GM12878 (cell line): ENCODE results near the gene GDAP1L1. TPM values are rescaled to one million over a fixed set of nuclear protein-coding genes. Genes with fewer than 3 reads are reported as not detected.

ENCODE experiments used
- ATAC-seq: fragments of 200-7000 bp; cut with Tn5 transposase; 3 replicates; pipeline ENCODE4 v1.9.1; 2020; ENCODE audit warnings: mild to moderate bottlenecking, moderate library complexity
- BruUV-seq: library from RNA; stranded (reverse); fragments of 400-500 nt; replicated peaks from 2 replicates; lab custom pipeline; 2021; lab: Mats Ljungman, UMichigan
- CTCF ChIA-PET: fragments of 300-600 bp; sonication (Branson Sonifier 250); formaldehyde crosslinking; extraction: SDS; loops from one replicate; lab custom pipeline; 2021; ENCODE audit warnings: inconsistent platforms; lab: Yijun Ruan, JAX
- POLR2A ChIA-PET: fragments of 350-600 bp; formaldehyde crosslinking; extraction: SDS; loops from one replicate; lab custom pipeline; 2021; ENCODE audit warnings: inconsistent platforms; lab: Charles Lee
- RAD21 ChIA-PET: fragments of 300-600 bp; sonication (Branson Sonifier 250); formaldehyde crosslinking; loops from one replicate; lab custom pipeline; 2023; ENCODE audit warnings: antibody characterized with exemption; ENCODE audit not compliant: unreplicated experiment; lab: Charles Lee
- SMC1A ChIA-PET: fragments of 300-600 bp; sonication (Branson Sonifier 250); formaldehyde crosslinking; loops from one replicate; lab custom pipeline; 2023; ENCODE audit not compliant: unreplicated experiment, uncharacterized antibody; lab: Charles Lee
- DNase-seq: peaks from one replicate; pipeline ENCODE4 v3.0.0-alpha.2; 2011; ENCODE audit warnings: low read depth, low spot score
- FAIRE-seq: peaks from 3 replicates; lab custom pipeline; 2011; peaks lifted over from hg19 to GRCh38; lab: Jason Lieb, UNC
- H2AFZ ChIP-seq: 2 replicates; pipeline ENCODE4 v1.6.0; 2011; ENCODE audit warnings: low read depth, low read length, control low read depth; ENCODE audit not compliant: control insufficient read depth
- H3K27ac ChIP-seq: 2 replicates; pipeline ENCODE4 v1.5.1; 2011; ENCODE audit warnings: control low read depth; ENCODE audit not compliant: control insufficient read depth, insufficient read depth
- H3K27me3 ChIP-seq, 2 experiments: replicated peaks in 1 of 2; 2 replicates each; pipeline versions ENCODE4 v1.6.0 to v1.6.1; 2011; ENCODE audit warnings: low read length in 1 of 2; ENCODE audit not compliant: control insufficient read depth in 2 of 2, insufficient read depth in 2 of 2
- H3K36me3 ChIP-seq, 2 experiments: 2 replicates each; pipeline ENCODE4 v1.5.1; 2011; ENCODE audit warnings: low read length in 1 of 2; ENCODE audit not compliant: control insufficient read depth in 2 of 2, insufficient read depth in 2 of 2
- H3K4me1 ChIP-seq: 2 replicates; pipeline ENCODE4 v1.6.1; 2011; ENCODE audit warnings: mild to moderate bottlenecking, low read length, moderate library complexity, mixed read lengths; ENCODE audit not compliant: control insufficient read depth, insufficient read depth
- H3K4me2 ChIP-seq: 2 replicates; pipeline ENCODE4 v1.6.0; 2011; ENCODE audit warnings: control low read depth; ENCODE audit not compliant: control insufficient read depth, insufficient read depth
- H3K4me3 ChIP-seq: fragments of 200-600 bp; sonication (generic); 2 replicates; pipeline ENCODE4 v1.5.1; 2016
- H3K79me2 ChIP-seq: 2 replicates; pipeline ENCODE4 v1.6.0; 2011; ENCODE audit warnings: low read length; ENCODE audit not compliant: control insufficient read depth, insufficient read depth
- H3K9ac ChIP-seq: 2 replicates; pipeline ENCODE4 v1.8.0; 2011; ENCODE audit warnings: low read length, control low read depth, mixed read lengths; ENCODE audit not compliant: control insufficient read depth, insufficient read depth
- H3K9me3 ChIP-seq: replicated peaks from 3 replicates; pipeline ENCODE4 v1.5.1; 2011; ENCODE audit warnings: mild to moderate bottlenecking, low read length; ENCODE audit not compliant: control insufficient read depth, insufficient read depth
- H4K20me1 ChIP-seq: 2 replicates; pipeline ENCODE4 v1.6.0; 2011; ENCODE audit not compliant: control insufficient read depth, insufficient read depth
- CREB1 ChIP-seq: IDR thresholded peaks from 2 replicates; pipeline ENCODE4 v1.6.1; 2012; ENCODE audit warnings: low read depth, mild to moderate bottlenecking, inconsistent platforms
- FOS ChIP-seq: IDR thresholded peaks from 3 replicates; pipeline ENCODE4 v1.6.1; 2011; ENCODE audit warnings: borderline replicate concordance; ENCODE audit not compliant: insufficient read length; ENCODE audit errors: extremely low read depth
- HDAC6 ChIP-seq: fragments of 200-600 bp; sonication (generic); IDR thresholded peaks from one replicate; pipeline ENCODE4 v1.8.0; 2017; ENCODE audit warnings: antibody characterized with exemption; ENCODE audit not compliant: unreplicated experiment
- HDGF ChIP-seq: fragments of 450-650 bp; IDR thresholded peaks from 2 replicates; pipeline ENCODE4 v1.6.1; 2016; ENCODE audit warnings: antibody characterized with exemption
- IRF4 ChIP-seq: IDR thresholded peaks from 2 replicates; pipeline ENCODE4 v1.6.1; 2011; ENCODE audit warnings: low read depth, low read length
- JUND ChIP-seq: IDR thresholded peaks from 2 replicates; pipeline ENCODE4 v1.6.1; 2012; ENCODE audit warnings: low read depth, mild to moderate bottlenecking, low read length, improper control_type of control experiment, moderate library complexity
- MYB ChIP-seq: fragments of 150-350 bp; IDR thresholded peaks from 2 replicates; pipeline ENCODE4 v1.6.1; 2014; ENCODE audit warnings: mild to moderate bottlenecking, low read depth, low read length, borderline replicate concordance
- NRF1 ChIP-seq: conservative IDR thresholded peaks from 2 replicates; pipeline ENCODE4 v1.6.1; 2011; ENCODE audit warnings: mild to moderate bottlenecking, low read depth, low read length, improper control_type of control experiment
- RELA ChIP-seq: fragments of 450-650 bp; IDR thresholded peaks from 2 replicates; pipeline ENCODE4 v1.8.0; 2014; ENCODE audit warnings: borderline replicate concordance; ENCODE audit not compliant: partially characterized antibody
- TBL1XR1 ChIP-seq: IDR thresholded peaks from 2 replicates; pipeline ENCODE4 v1.6.1; 2012; ENCODE audit warnings: low read depth, low read length, improper control_type of control experiment
- in situ Hi-C: fragments of 300-500 bp; cut with MboI; formaldehyde crosslinking; loops from 9 replicates; pipeline ENCODE4 v1.14.3; 2018; ENCODE audit warnings: mixed read lengths
- intact Hi-C: fragments of 100-400 bp; cut with micrococcal nuclease; formaldehyde crosslinking; loops from one replicate; pipeline ENCODE4 v1.14.2; 2022; ENCODE audit not compliant: unreplicated experiment
- polyA plus RNA-seq, 11 experiments: library from polyadenylated mRNA; depleted of rRNA in 4 of 11; unstranded in 6 of 11; stranded (reverse) in 5 of 11; fragments of >200 nt; fragmentation: Nextera tagmentation in 4 of 11; fragmentation: Illumina TruSeq in 1 of 11; extraction: Ambion mirVana in 4 of 11; extraction: Trizol in 1 of 11; gene quantifications; 1 replicate in 1 of 11; 2 replicates in 10 of 11; pipeline versions ENCODE4 v1.2.1 to v1.2.3, GENCODE V29; 2011 to 2016; ENCODE audit warnings: inconsistent platforms in 2 of 11, missing spikeins in 2 of 11, low read depth in 1 of 11
- total RNA-seq, 4 experiments: library from RNA; depleted of rRNA in 3 of 4; stranded (reverse); fragments of >200 nt in 3 of 4; fragmentation: Illumina TruSeq in 1 of 4; extraction: Trizol in 1 of 4; gene quantifications; 2 replicates each; pipeline versions ENCODE4 v1.2.1 to v1.2.3, GENCODE V29; 2013 to 2021
- TF ChIP-seq, protein P1 (sequence below): fragments of 450-650 bp; IDR thresholded peaks from 2 replicates; pipeline ENCODE4 v1.6.1; 2017; ENCODE audit warnings: mild to moderate bottlenecking, moderate library complexity
- TF ChIP-seq, protein P2 (sequence below): IDR thresholded peaks from 2 replicates; pipeline ENCODE4 v1.6.1; 2012; ENCODE audit warnings: improper control_type of control experiment, low read depth, low read length; ENCODE audit not compliant: insufficient replicate concordance
- TF ChIP-seq, protein P3 (sequence below): fragments of 450-650 bp; conservative IDR thresholded peaks from 2 replicates; pipeline ENCODE4 v1.6.1; 2017; ENCODE audit warnings: mild to moderate bottlenecking, moderate library complexity

Gene GDAP1L1
- total and polyA plus RNA-seq, 10 of the 15 experiments (the other 5 are each of a cell fraction or from before 2014, with no cell fraction given), result 0.08 to 0.38 TPM; not detected in 8

- Histone ChIP-seq H3K4me1 (no peaks in the 10 kb centered on the region), H3K79me2 (no peaks in the 10 kb centered on the region), H2AFZ (no peak overlapping the region), H3K36me3 (0 out of 4 replicates have a peak, but pooled peaks cover 0 to 2% of the 10 kb centered on the region in 2 experiments), H3K27me3 (no peaks in the 10 kb centered on the region), H3K9ac (no peak overlapping the region), H3K27ac (no peak overlapping the region), H3K4me3 (no peak overlapping the region), H4K20me1 (no peaks in the 10 kb centered on the region), H3K4me2 (no peak overlapping the region), H3K9me3 (no peaks in the 10 kb centered on the region)
- BruUV-seq, result no TSS peak
- intact Hi-C loops (no loop called here), in situ Hi-C loops (no loop called here)
- FAIRE-seq (no peak), ATAC-seq (no peak), DNase-seq (no peak)
- ChIA-PET POLR2A (no interaction called here), RAD21 (no interaction called here), SMC1A (interaction anchor here (1.4 kb wide), 1 partner anchor 10 kb away, joined by 4 read pairs; the partner anchor contains the start of gene FITM2), CTCF (interaction anchor here (1.3 kb wide), 2 partner anchors 10 to 85 kb away, joined by 6 to 8 read pairs; partner anchors contain the start of gene FITM2)
- TF ChIP-seq, protein P1, sequence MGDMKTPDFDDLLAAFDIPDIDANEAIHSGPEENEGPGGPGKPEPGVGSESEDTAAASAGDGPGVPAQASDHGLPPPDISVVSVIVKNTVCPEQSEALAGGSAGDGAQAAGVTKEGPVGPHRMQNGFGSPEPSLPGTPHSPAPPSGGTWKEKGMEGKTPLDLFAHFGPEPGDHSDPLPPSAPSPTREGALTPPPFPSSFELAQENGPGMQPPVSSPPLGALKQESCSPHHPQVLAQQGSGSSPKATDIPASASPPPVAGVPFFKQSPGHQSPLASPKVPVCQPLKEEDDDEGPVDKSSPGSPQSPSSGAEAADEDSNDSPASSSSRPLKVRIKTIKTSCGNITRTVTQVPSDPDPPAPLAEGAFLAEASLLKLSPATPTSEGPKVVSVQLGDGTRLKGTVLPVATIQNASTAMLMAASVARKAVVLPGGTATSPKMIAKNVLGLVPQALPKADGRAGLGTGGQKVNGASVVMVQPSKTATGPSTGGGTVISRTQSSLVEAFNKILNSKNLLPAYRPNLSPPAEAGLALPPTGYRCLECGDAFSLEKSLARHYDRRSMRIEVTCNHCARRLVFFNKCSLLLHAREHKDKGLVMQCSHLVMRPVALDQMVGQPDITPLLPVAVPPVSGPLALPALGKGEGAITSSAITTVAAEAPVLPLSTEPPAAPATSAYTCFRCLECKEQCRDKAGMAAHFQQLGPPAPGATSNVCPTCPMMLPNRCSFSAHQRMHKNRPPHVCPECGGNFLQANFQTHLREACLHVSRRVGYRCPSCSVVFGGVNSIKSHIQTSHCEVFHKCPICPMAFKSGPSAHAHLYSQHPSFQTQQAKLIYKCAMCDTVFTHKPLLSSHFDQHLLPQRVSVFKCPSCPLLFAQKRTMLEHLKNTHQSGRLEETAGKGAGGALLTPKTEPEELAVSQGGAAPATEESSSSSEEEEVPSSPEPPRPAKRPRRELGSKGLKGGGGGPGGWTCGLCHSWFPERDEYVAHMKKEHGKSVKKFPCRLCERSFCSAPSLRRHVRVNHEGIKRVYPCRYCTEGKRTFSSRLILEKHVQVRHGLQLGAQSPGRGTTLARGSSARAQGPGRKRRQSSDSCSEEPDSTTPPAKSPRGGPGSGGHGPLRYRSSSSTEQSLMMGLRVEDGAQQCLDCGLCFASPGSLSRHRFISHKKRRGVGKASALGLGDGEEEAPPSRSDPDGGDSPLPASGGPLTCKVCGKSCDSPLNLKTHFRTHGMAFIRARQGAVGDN, result no peak
- TF ChIP-seq IRF4 (no peak), HDGF (no peak), CREB1 (no peak), RELA (no peak), NRF1 (no peak), HDAC6 (no peak), TBL1XR1 (no peak), FOS (no peak), JUND (no peak), MYB (no peak)
- TF ChIP-seq, protein P2, sequence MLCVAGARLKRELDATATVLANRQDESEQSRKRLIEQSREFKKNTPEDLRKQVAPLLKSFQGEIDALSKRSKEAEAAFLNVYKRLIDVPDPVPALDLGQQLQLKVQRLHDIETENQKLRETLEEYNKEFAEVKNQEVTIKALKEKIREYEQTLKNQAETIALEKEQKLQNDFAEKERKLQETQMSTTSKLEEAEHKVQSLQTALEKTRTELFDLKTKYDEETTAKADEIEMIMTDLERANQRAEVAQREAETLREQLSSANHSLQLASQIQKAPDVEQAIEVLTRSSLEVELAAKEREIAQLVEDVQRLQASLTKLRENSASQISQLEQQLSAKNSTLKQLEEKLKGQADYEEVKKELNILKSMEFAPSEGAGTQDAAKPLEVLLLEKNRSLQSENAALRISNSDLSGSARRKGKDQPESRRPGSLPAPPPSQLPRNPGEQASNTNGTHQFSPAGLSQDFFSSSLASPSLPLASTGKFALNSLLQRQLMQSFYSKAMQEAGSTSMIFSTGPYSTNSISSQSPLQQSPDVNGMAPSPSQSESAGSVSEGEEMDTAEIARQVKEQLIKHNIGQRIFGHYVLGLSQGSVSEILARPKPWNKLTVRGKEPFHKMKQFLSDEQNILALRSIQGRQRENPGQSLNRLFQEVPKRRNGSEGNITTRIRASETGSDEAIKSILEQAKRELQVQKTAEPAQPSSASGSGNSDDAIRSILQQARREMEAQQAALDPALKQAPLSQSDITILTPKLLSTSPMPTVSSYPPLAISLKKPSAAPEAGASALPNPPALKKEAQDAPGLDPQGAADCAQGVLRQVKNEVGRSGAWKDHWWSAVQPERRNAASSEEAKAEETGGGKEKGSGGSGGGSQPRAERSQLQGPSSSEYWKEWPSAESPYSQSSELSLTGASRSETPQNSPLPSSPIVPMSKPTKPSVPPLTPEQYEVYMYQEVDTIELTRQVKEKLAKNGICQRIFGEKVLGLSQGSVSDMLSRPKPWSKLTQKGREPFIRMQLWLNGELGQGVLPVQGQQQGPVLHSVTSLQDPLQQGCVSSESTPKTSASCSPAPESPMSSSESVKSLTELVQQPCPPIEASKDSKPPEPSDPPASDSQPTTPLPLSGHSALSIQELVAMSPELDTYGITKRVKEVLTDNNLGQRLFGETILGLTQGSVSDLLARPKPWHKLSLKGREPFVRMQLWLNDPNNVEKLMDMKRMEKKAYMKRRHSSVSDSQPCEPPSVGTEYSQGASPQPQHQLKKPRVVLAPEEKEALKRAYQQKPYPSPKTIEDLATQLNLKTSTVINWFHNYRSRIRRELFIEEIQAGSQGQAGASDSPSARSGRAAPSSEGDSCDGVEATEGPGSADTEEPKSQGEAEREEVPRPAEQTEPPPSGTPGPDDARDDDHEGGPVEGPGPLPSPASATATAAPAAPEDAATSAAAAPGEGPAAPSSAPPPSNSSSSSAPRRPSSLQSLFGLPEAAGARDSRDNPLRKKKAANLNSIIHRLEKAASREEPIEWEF, result no peak
- TF ChIP-seq, protein P3, sequence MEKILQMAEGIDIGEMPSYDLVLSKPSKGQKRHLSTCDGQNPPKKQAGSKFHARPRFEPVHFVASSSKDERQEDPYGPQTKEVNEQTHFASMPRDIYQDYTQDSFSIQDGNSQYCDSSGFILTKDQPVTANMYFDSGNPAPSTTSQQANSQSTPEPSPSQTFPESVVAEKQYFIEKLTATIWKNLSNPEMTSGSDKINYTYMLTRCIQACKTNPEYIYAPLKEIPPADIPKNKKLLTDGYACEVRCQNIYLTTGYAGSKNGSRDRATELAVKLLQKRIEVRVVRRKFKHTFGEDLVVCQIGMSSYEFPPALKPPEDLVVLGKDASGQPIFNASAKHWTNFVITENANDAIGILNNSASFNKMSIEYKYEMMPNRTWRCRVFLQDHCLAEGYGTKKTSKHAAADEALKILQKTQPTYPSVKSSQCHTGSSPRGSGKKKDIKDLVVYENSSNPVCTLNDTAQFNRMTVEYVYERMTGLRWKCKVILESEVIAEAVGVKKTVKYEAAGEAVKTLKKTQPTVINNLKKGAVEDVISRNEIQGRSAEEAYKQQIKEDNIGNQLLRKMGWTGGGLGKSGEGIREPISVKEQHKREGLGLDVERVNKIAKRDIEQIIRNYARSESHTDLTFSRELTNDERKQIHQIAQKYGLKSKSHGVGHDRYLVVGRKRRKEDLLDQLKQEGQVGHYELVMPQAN, result no peak
Observed at GRCh38 chr20:44301285-44301684, 54.2 kb downstream of the GDAP1L1 start.
